Fibroblast of lung (primary cell): ENCODE results near the gene MICA. TPM values are rescaled to one million over a fixed set of nuclear protein-coding genes. Genes with fewer than 3 reads are reported as not detected.

Experiments
- DNase-seq, 2 donors: peaks; one replicate each; pipeline versions ENCODE4 v3.0.0 to v3.0.0-alpha.2; 2010; ENCODE audit warnings: low read depth in 2 of 2
- H2AFZ ChIP-seq: 2 replicates; pipeline ENCODE4 v1.5.1; 2012; ENCODE audit warnings: low read length, control low read depth, inconsistent platforms
- H3K27ac ChIP-seq: 2 replicates; pipeline ENCODE4 v1.5.1; 2011; ENCODE audit warnings: low read length, control low read depth; ENCODE audit not compliant: insufficient read depth
- H3K27me3 ChIP-seq: 2 replicates; pipeline ENCODE4 v1.5.1; 2011; ENCODE audit warnings: mild to moderate bottlenecking, low read length; ENCODE audit not compliant: control insufficient read depth, insufficient read depth
- H3K36me3 ChIP-seq: 2 replicates; pipeline ENCODE4 v1.5.1; 2011; ENCODE audit warnings: low read length; ENCODE audit not compliant: control insufficient read depth, insufficient read depth
- H3K4me1 ChIP-seq: 2 replicates; pipeline ENCODE4 v1.5.1; 2011; ENCODE audit warnings: low read length; ENCODE audit not compliant: control insufficient read depth, insufficient read depth; ENCODE audit errors: extremely low read depth
- H3K4me2 ChIP-seq: 2 replicates; pipeline ENCODE4 v1.5.1; 2011; ENCODE audit warnings: low read length, control low read depth; ENCODE audit not compliant: insufficient read depth; ENCODE audit errors: extremely low read depth
- H3K4me3 ChIP-seq, 4 experiments: fragments of 200-600 bp in 1 of 4; sonication (generic) in 1 of 4; replicated peaks in 1 of 4; 2 replicates each; pipeline ENCODE4 v1.5.1; 2011 to 2016; ENCODE audit warnings: low read length in 4 of 4, low read depth in 3 of 4, mild to moderate bottlenecking in 3 of 4, control low read depth in 2 of 4, inconsistent platforms in 1 of 4, mixed read lengths in 1 of 4; ENCODE audit not compliant: insufficient read depth in 1 of 4; ENCODE audit errors: control extremely low read depth in 1 of 4
- H3K79me2 ChIP-seq: 2 replicates; pipeline ENCODE4 v1.5.1; 2012; ENCODE audit warnings: mild to moderate bottlenecking, low read length, inconsistent platforms; ENCODE audit not compliant: control insufficient read depth, insufficient read depth
- H3K9ac ChIP-seq: 2 replicates; pipeline ENCODE4 v1.5.1; 2011; ENCODE audit warnings: mild to moderate bottlenecking, low read length, control low read depth; ENCODE audit not compliant: insufficient read depth
- H3K9me3 ChIP-seq: 2 replicates; pipeline ENCODE4 v1.5.1; 2012; ENCODE audit warnings: low read depth, low read length; ENCODE audit not compliant: control insufficient read depth, insufficient read depth
- H4K20me1 ChIP-seq: 2 replicates; pipeline ENCODE4 v1.5.1; 2011; ENCODE audit warnings: low read length; ENCODE audit not compliant: control insufficient read depth, insufficient read depth; ENCODE audit errors: extremely low read depth
- EZH2 ChIP-seq: IDR thresholded peaks from 2 replicates; pipeline ENCODE4 v1.5.1; 2012; ENCODE audit warnings: low read length, control low read depth, mild to moderate bottlenecking; ENCODE audit errors: missing control alignments
- polyA plus RNA-seq, 2 donors: library from polyadenylated mRNA; depleted of rRNA in 1 of 2; stranded (reverse) in 1 of 2; unstranded in 1 of 2; fragments of >200 nt; gene quantifications; 2 replicates each; pipeline ENCODE4 v1.2.1, GENCODE V29; 2011 to 2012; ENCODE audit warnings: missing spikeins in 1 of 2
- total RNA-seq: library from RNA; depleted of rRNA; stranded (reverse); fragments of >200 nt; gene quantifications from 2 replicates; pipeline ENCODE4 v1.2.1, GENCODE V29; 2014
- TF ChIP-seq, protein P1 (sequence below), 2 donors: IDR thresholded peaks in 1 of 2; conservative IDR thresholded peaks in 1 of 2; 1 replicate in 1 of 2; 2 replicates in 1 of 2; pipeline ENCODE4 v1.5.1; 2011 to 2012; ENCODE audit warnings: low read length in 2 of 2, control low read depth in 1 of 2, inconsistent platforms in 1 of 2, low read depth in 1 of 2, mild to moderate bottlenecking in 1 of 2

The MICA gene
- total and polyA plus RNA-seq, 2 donors (not counting 1 experiment from before 2014, with no cell fraction given) = 54.2 to 85.2 TPM

DNA sequence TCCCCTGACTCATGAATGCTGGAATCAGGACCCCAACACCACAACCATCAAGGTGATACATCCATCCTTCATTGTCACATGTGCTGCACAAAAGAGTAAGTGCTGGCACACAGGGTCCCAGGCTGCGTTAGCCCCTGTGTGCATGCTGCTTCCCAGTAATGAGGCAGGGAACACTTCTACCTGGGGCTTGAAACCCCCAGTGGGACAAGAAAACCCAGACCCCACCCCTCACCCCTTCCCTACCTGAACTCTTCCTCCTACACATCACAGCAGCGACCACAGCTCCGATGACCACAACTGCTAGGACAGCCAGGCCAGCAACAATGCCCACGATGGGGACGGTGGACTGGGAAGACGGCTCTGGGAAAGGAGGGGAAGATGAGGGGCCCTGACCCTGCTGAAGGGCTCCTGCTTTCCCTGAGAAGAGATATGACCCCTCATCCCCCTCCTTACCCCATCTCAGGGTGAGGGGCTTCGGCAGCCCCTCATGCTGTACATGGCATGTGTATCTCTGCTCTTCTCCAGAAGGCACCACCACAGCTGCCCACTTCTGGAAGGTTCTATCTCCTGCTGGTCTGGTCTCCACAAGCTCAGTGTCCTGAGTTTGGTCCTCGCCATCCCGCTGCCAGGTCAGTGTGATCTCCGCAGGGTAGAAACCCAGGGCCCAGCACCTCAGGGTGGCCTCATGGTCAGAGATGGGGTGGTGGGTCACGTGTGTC, 48.4 kb upstream of the MICA start:
- Histone ChIP-seq H3K79me2 (peaks cover 14% of the 10 kb centered on the region), H3K4me2 (peak overlapping the region; percentile 35), H3K36me3 (peaks cover 8% of the 10 kb centered on the region), H3K4me3 (peak overlapping the region in 1 of 4 experiments; percentile 80), H3K9me3 (no peaks in the 10 kb centered on the region), H3K27ac (no peak overlapping the region), H4K20me1 (no peaks in the 10 kb centered on the region), H3K4me1 (peaks cover 13% of the 10 kb centered on the region), H2AFZ (no peak overlapping the region), H3K9ac (no peak overlapping the region), H3K27me3 (peaks cover 7% of the 10 kb centered on the region)
- TF ChIP-seq, protein P1, sequence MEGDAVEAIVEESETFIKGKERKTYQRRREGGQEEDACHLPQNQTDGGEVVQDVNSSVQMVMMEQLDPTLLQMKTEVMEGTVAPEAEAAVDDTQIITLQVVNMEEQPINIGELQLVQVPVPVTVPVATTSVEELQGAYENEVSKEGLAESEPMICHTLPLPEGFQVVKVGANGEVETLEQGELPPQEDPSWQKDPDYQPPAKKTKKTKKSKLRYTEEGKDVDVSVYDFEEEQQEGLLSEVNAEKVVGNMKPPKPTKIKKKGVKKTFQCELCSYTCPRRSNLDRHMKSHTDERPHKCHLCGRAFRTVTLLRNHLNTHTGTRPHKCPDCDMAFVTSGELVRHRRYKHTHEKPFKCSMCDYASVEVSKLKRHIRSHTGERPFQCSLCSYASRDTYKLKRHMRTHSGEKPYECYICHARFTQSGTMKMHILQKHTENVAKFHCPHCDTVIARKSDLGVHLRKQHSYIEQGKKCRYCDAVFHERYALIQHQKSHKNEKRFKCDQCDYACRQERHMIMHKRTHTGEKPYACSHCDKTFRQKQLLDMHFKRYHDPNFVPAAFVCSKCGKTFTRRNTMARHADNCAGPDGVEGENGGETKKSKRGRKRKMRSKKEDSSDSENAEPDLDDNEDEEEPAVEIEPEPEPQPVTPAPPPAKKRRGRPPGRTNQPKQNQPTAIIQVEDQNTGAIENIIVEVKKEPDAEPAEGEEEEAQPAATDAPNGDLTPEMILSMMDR (conservative IDR thresholded peaks at IDR 0.05 in 1 of 2, IDR thresholded peaks at IDR 0.05 in 1 of 2; ENCODE audit: low read depth in 1 of 2, low read length in 2 of 2) = no peak
- no peak for TF ChIP-seq EZH2
- DNase-seq = no peak

DNA sequence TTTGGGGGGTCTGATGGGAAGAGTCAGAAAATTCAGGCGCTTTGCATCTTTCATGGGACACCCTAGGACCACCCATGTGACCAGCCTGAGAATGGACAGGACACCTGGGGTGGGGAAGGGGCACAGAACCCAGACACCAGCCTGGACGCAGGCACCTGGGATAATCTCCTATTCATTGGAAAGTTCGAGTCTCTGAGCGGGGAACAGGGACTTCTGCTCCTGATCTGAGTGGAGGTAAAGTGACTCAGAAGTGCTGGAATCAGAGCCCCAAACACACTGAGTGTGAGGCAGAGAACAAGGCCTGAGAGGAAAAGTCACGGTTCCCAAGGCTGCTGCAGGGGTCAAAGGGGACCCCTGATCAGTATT, 47.8 kb upstream of the MICA start:
- peak overlapping the region; percentile 69 for H3K4me2 ChIP-seq
- peaks cover 14% of the 10 kb centered on the region for H3K79me2 ChIP-seq
- no peaks in the 10 kb centered on the region for H3K9me3 ChIP-seq
- no peak for DNase-seq
- H3K27me3 ChIP-seq = peaks cover 4% of the 10 kb centered on the region
- peak overlapping the region; percentile 26 to 80 (median 76) for H3K4me3 ChIP-seq
- no peak overlapping the region for H2AFZ ChIP-seq
- no peak overlapping the region for H3K27ac ChIP-seq
- H3K9ac ChIP-seq = no peak overlapping the region
- peaks cover 13% of the 10 kb centered on the region for H3K4me1 ChIP-seq
- no peaks in the 10 kb centered on the region for H4K20me1 ChIP-seq
- H3K36me3 ChIP-seq = peaks cover 8% of the 10 kb centered on the region
- TF ChIP-seq EZH2 = no peak
- TF ChIP-seq, protein P1 (conservative IDR thresholded peaks at IDR 0.05 in 1 of 2, IDR thresholded peaks at IDR 0.05 in 1 of 2; ENCODE audit: low read depth in 1 of 2, low read length in 2 of 2) = no peak

- H3K27ac ChIP-seq = peak overlapping the region; percentile 81
Measured at GRCh38 chr6:31356216-31356945, 47.0 kb upstream of the MICA start.

More at GRCh38 chr6:31356216-31356945, 47.0 kb upstream of the MICA start:
- TF ChIP-seq, protein P1 (conservative IDR thresholded peaks at IDR 0.05 in 1 of 2, IDR thresholded peaks at IDR 0.05 in 1 of 2; ENCODE audit: low read depth in 1 of 2, low read length in 2 of 2) = peak in 1 of 2 donors; percentile 5
- no peak for TF ChIP-seq EZH2
- peak overlapping the region; percentile 86 for H3K9ac ChIP-seq
- no peaks in the 10 kb centered on the region for H3K27me3 ChIP-seq
- H3K79me2 ChIP-seq = peaks cover 14% of the 10 kb centered on the region
- H3K4me3 ChIP-seq = peak overlapping the region; percentile 50 to 80 (median 76)
- peaks cover 8% of the 10 kb centered on the region for H3K36me3 ChIP-seq
- peaks cover 13% of the 10 kb centered on the region for H3K4me1 ChIP-seq
- peak; percentile 6 to 30 for DNase-seq
- peak overlapping the region; percentile 41 for H2AFZ ChIP-seq
- H3K9me3 ChIP-seq = no peaks in the 10 kb centered on the region
- no peaks in the 10 kb centered on the region for H4K20me1 ChIP-seq
- H3K4me2 ChIP-seq = peak overlapping the region; percentile 88
